GM12872 (cell line): Measurements from ENCODE around the gene ERBB4.

Source experiments
- CTCF ChIP-seq: IDR thresholded peaks from 3 replicates; pipeline ENCODE4 v1.5.1; 2011; ENCODE audit warnings: low read depth, mild to moderate bottlenecking, low read length, moderate library complexity; ENCODE audit not compliant: insufficient read depth

Gene ERBB4

DNA sequence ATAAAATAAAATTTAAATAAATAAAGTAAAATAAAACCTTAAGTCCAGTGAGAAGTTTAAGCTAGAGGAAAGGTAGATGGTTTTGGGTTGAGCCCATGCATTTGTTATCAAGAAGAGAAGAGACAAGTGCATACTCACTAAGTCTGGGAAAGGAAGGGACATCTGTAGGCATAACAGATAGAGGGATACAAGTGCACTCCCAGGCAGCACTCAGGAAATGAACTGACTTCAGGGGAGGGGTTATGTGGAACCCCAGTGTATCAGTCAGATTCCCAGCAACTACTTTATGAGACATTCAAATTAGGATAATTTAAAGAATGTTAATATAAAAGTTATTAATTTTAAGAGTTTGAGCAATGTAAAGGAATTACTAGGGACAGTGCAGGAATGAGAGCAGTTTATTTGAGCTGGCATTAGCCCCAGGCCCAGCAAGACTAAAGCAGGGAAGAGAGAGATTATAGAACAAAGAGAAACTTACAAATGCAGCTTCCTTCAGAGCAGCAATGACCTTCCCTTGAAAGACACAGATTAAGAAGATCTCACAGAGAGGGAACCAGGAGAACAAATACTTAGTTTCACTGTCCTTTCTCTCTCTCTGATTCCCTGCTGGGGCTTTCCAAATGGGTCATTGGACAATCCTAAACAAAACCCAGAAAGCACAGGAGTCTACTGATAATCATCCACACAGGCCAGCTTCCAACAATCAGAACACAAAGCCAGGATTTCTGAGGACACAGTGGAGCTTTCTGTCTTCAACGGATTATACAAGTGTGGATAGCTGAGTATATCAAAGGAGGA, 109.7 kb downstream of the ERBB4 start:
- TF ChIP-seq CTCF, result no peak

DNA sequence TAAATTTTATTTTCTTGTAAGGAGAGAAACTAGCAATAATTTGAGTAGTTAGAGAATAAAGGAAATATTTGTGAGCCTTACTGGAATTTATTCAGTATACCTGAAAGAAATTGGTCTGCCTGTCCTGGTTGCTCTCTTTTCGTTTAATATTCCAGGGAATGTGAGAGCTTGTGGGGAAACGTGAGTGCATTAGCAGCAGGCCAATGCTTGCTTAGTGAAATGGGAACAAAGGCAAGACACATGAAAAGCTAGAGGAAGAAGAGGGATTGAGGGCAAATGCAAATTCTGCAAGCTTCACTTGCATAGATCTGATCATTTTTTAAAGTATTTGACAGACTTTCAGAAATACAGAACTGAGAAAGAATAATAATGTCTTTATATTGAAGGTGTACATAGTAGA, 111.0 kb downstream of the ERBB4 start:
- no peak for TF ChIP-seq CTCF

DNA sequence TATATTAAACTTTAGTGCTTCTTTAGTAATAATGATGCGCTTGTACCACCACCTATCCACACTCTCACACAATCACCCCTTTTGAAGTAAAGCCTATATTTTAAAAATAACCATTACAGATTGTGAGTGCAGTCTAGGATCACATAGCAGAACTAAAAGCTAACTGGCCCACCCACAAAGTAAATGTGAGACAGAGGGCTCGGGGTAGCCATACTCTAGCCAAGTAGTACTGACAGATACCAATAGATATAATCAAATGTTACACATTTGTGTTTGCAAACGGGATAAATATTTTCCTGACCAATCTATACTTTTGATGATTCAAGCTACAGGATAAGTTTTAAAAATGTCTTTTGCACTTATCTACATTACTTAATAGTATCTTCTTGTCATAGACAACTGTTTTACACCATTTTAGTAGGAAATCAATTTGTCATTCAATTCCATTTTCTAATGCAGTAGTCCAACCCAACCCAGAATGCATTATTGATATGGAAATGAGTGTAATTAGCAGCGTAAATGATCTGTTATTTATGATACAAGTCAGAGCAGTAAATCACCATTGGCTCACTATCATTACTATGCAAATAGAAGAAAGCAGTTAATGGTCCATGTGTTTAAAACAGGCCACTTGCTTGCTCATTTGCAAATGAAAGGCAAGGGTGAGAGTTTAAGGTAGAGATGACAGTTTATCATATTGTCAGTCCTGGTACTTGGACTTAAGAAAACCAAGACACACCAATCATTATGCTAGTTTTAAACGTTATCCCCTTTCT, 111.8 kb downstream of the ERBB4 start:
- no peak for TF ChIP-seq CTCF

GRCh38 chr2:212424082-212424481, 114.5 kb downstream of the ERBB4 start:
- no peak for TF ChIP-seq CTCF

DNA sequence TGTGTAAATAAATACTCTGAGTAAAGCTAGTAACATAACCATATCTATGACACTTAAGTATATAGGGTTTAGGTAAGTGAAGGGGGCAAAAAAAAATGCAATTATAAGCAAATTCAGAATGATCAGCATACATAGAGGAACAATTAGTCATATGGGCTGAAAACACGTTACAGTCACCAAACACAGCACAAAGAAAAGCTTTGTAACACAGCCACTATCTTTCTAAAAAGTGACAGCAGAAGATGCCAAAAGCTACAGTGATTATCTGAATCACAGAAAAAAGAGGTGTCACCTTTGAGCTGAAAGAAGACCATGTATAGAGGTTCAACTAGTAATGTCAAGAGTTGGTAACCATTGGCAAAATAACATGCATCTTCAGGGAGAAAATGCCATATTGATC, 115.5 kb downstream of the ERBB4 start:
- no peak for TF ChIP-seq CTCF

DNA sequence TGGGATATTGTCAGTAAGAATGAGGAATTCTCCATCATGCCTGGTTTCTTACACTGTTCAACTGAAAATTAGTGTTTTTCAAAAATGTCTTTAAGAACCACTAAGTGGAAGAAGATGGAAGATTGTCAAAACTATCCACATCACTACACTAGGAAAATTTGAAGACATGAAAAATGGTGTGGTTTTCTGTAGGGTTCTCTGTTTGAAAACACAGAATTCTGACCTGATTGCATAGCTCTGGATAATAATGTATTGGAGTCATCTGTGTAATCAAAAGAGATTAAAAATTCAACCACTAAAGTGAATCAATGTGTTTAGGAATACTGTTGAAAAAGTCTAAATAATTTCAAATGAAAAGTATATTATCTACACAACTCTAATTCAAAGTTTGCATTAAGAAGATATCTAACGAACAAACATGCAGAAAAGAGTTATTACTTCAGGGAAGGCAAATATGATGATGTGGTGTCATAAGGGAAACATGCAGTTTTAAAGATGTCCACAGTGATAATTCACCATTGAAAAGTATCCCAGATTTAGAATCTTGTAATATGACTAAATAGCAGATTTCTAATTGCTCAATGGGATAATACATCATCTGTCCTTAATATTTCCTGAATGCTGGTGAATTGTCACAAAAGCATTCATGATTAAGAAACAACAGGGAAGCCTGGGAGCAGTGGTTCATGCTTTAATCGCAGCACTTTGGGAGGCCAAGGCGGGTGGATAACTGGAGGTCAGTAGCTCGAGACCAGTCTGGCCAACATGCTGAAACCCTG, 116.9 kb downstream of the ERBB4 start:
- no peak for TF ChIP-seq CTCF

GRCh38 chr2:212416086-212416485, 122.5 kb downstream of the ERBB4 start:
- TF ChIP-seq CTCF, result no peak
